Endothelial cell of umbilical vein (primary cell): ENCODE results near the gene THBS3. TPM values are rescaled to one million over a fixed set of nuclear protein-coding genes. Genes with fewer than 3 reads are reported as not detected.

Experiments used
- BruUV-seq: library from RNA; stranded (reverse); fragments of 400-500 nt; replicated peaks from 2 replicates; lab custom pipeline; 2021; lab: Mats Ljungman, UMichigan
- CTCF ChIA-PET: fragments of 300-600, 350-600 bp; sonication (Branson Sonifier 250); formaldehyde crosslinking; loops from one replicate; lab custom pipeline; 2021; ENCODE audit warnings: antibody characterized with exemption, inconsistent platforms; lab: Charles Lee
- POLR2A ChIA-PET: fragments of 300-600, 350-600 bp; sonication (Branson Sonifier 250); formaldehyde crosslinking; loops from one replicate; lab custom pipeline; 2021; ENCODE audit warnings: antibody characterized with exemption, inconsistent platforms; lab: Charles Lee
- DNase-seq: peaks from one replicate; pipeline ENCODE4 v3.0.0-alpha.2; 2011; ENCODE audit warnings: low read depth, low spot score
- FAIRE-seq: peaks from 2 replicates; lab custom pipeline; 2011; peaks lifted over from hg19 to GRCh38; lab: Jason Lieb, UNC
- H2AFZ ChIP-seq: 2 replicates; pipeline ENCODE4 v1.6.0; 2012; ENCODE audit warnings: low read depth, low read length, control low read depth, inconsistent platforms
- H3K27ac ChIP-seq: 2 replicates; pipeline ENCODE4 v1.5.1; 2011; ENCODE audit warnings: low read depth, mild to moderate bottlenecking, control low read depth, low read length, moderate library complexity; ENCODE audit not compliant: insufficient read depth
- H3K27me3 ChIP-seq, 2 experiments: 2 replicates each; pipeline versions ENCODE4 v1.6.0 to v1.6.1; 2011; ENCODE audit warnings: low read length in 2 of 2, mixed read lengths in 1 of 2; ENCODE audit not compliant: control insufficient read depth in 2 of 2, insufficient read depth in 2 of 2
- H3K36me3 ChIP-seq, 2 experiments: 2 replicates in 1 of 2; 3 replicates in 1 of 2; pipeline ENCODE4 v1.5.1; 2011; ENCODE audit warnings: low read length in 2 of 2, mild to moderate bottlenecking in 1 of 2, moderate library complexity in 1 of 2; ENCODE audit not compliant: control insufficient read depth in 2 of 2, insufficient read depth in 2 of 2; ENCODE audit errors: extremely low read depth in 1 of 2
- H3K4me1 ChIP-seq: 3 replicates; pipeline ENCODE4 v1.5.1; 2011; ENCODE audit warnings: mild to moderate bottlenecking, low read length; ENCODE audit not compliant: control insufficient read depth, insufficient read depth; ENCODE audit errors: extremely low read depth
- H3K4me2 ChIP-seq: 2 replicates; pipeline ENCODE4 v1.6.1; 2011; ENCODE audit warnings: low read length, control low read depth, mixed read lengths; ENCODE audit not compliant: insufficient read depth
- H3K4me3 ChIP-seq, 3 experiments: fragments of 200-600 bp in 1 of 3; sonication (generic), shearing (Covaris generic) in 1 of 3; replicated peaks in 1 of 3; 2 replicates each; pipeline ENCODE4 v1.5.1; 2011 to 2016; ENCODE audit warnings: control low read depth in 3 of 3, low read length in 3 of 3, mild to moderate bottlenecking in 2 of 3, inconsistent platforms in 1 of 3, low read depth in 1 of 3, moderate library complexity in 1 of 3; ENCODE audit not compliant: insufficient read depth in 1 of 3
- H3K79me2 ChIP-seq: 2 replicates; pipeline ENCODE4 v1.6.0; 2012; ENCODE audit warnings: low read length, inconsistent platforms; ENCODE audit not compliant: control insufficient read depth, insufficient read depth
- H3K9ac ChIP-seq: replicated peaks from 2 replicates; pipeline ENCODE3; 2011; ENCODE audit warnings: low read length, control low read depth; ENCODE audit not compliant: insufficient read depth; ENCODE audit errors: extremely low read depth
- H3K9me1 ChIP-seq: replicated peaks from 3 replicates; pipeline ENCODE4 v1.6.0; 2011; ENCODE audit warnings: mild to moderate bottlenecking, low read length; ENCODE audit not compliant: control insufficient read depth, insufficient read depth; ENCODE audit errors: extremely low read depth
- H3K9me3 ChIP-seq: replicated peaks from 2 replicates; pipeline ENCODE4 v1.5.1; 2012; ENCODE audit warnings: low read length, inconsistent platforms; ENCODE audit not compliant: control insufficient read depth, insufficient read depth
- H4K20me1 ChIP-seq: replicated peaks from 2 replicates; pipeline ENCODE3; 2011; ENCODE audit warnings: mild to moderate bottlenecking, low read length; ENCODE audit not compliant: control insufficient read depth, insufficient read depth; ENCODE audit errors: extremely low read depth
- EZH2 ChIP-seq: IDR thresholded peaks from 2 replicates; pipeline ENCODE4 v1.6.1; 2012; ENCODE audit warnings: borderline replicate concordance, low read depth, mild to moderate bottlenecking, moderate library complexity, low read length, inconsistent platforms; ENCODE audit not compliant: severe bottlenecking
- FOS ChIP-seq: IDR thresholded peaks from 2 replicates; pipeline ENCODE4 v1.6.1; 2011; ENCODE audit warnings: mild to moderate bottlenecking, low read length, moderate library complexity, borderline replicate concordance; ENCODE audit not compliant: insufficient read depth
- GATA2 ChIP-seq: IDR thresholded peaks from 2 replicates; pipeline ENCODE4 v1.7.0; 2011; ENCODE audit warnings: low read depth, mild to moderate bottlenecking, moderate library complexity, mixed read lengths, low read length; ENCODE audit not compliant: insufficient read length, insufficient read depth
- JUN ChIP-seq: IDR thresholded peaks from 2 replicates; pipeline ENCODE4 v1.6.1; 2011; ENCODE audit warnings: borderline replicate concordance, low read depth; ENCODE audit not compliant: insufficient read length, insufficient read depth
- MYC ChIP-seq: IDR thresholded peaks from one replicate; pipeline ENCODE4 v1.6.1; 2011; ENCODE audit warnings: mild to moderate bottlenecking, low read depth, low read length
- POLR2A ChIP-seq: IDR thresholded peaks from 2 replicates; pipeline ENCODE4 v1.6.1; 2012; ENCODE audit warnings: low read depth, mild to moderate bottlenecking, control low read depth, low read length
- POLR2AphosphoS5 ChIP-seq: IDR thresholded peaks from 2 replicates; pipeline ENCODE4 v1.6.1; 2012; ENCODE audit warnings: low read depth, mild to moderate bottlenecking, control low read depth, low read length, moderate library complexity; ENCODE audit not compliant: insufficient read depth
- dilution Hi-C: fragments of 300-500 bp; cut with MboI; formaldehyde crosslinking; loops from one replicate; pipeline ENCODE4 v1.15.0; 2019; ENCODE audit warnings: low sequenced_read_pairs; ENCODE audit not compliant: extremely low pct_ligation_motif_present
- intact Hi-C: fragments of 100-400 bp; cut with micrococcal nuclease; formaldehyde crosslinking; loops from one replicate; pipeline ENCODE4 v1.10.0; 2022
- polyA plus RNA-seq, 4 experiments: library from polyadenylated mRNA; depleted of rRNA in 3 of 4; stranded (reverse) in 3 of 4; unstranded in 1 of 4; fragments of >200 nt; gene quantifications; 2 replicates each; pipeline versions ENCODE4 v1.2.1 to v1.2.3, GENCODE V29; 2011 to 2012; ENCODE audit warnings: missing spikeins in 1 of 4
- total RNA-seq: library from RNA; stranded (reverse); gene quantifications from 2 replicates; pipeline ENCODE4 v1.2.3, GENCODE V29; 2021
- TF ChIP-seq, protein P1 (sequence below): IDR thresholded peaks from 2 replicates; pipeline ENCODE4 v1.6.1; 2011; ENCODE audit not compliant: insufficient read depth, insufficient read length
- TF ChIP-seq, protein P2 (sequence below), 2 donors: IDR thresholded peaks; 1 replicate in 1 of 2; 2 replicates in 1 of 2; pipeline ENCODE4 v1.5.1; 2011; ENCODE audit warnings: low read length in 2 of 2, mild to moderate bottlenecking in 2 of 2, moderate library complexity in 2 of 2, control low read depth in 1 of 2, inconsistent platforms in 1 of 2, low read depth in 1 of 2; ENCODE audit not compliant: insufficient read depth in 1 of 2; ENCODE audit errors: extremely low read depth in 1 of 2

Gene THBS3
- total and polyA plus RNA-seq, 2 donors (not counting 3 experiments of a cell fraction or from before 2014, with no cell fraction given) = 23.6 to 25.7 TPM

DNA sequence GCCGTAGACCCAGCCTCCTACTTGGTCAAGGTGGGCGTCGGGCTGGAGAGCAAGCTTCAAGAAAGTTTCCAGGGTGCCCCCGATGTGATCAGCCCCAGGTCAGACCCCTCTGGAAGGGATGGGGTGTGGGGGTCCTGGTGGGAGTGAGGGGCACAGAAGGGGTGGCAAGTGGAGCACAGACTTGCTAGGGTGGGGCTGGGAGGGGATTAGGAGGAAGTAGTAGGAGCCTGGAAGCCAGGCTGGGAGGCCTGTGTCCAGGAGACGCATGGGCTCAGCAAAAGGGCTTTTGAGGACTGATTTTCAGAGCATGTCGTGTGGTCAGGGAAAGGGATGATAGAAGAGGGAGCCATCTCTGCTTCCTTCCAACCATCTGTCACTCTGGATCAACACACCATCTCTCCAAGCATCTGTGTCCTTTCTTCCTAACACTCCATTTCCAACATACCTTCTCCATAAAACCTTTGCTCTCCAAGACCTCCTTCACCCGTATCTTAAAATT lies 25.6 kb downstream of the THBS3 start:
- intact Hi-C loops = no loop called here
- no peak for FAIRE-seq

DNA sequence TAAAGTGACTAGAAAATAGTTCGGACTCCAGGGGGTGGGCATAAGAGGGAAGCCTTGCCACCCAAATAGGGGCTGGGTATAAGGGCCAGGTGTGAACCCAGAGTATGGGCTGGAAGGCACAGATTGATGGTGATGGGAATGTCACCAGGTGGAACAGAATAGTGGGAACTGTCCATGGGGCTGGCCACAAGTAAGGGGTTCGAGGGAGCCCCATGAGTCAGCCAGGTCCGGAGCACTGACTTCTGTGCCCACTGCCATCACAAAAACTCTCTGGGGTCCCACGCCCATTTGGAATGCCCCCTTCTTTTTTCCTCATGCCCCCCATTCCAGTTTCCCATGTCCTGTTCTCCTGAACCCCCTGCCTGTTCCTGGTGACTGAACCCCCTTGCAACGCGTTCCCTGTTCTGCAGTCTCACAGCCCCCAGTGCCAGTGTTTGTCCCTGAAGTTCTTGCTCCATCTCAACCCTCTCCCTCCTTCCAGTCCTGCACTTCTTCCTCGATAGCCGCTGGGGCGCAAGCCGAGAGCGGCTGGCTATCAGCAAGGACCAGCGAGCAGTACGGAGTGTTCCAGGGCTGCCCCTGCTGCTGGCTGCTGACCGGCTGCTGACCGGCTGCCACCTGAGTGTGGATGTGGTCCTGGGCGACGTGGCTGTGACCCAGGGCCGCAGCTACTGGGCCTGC lies 26.2 kb downstream of the THBS3 start:
- dilution Hi-C loops (no loop called here), intact Hi-C loops (no loop called here)
- TF ChIP-seq POLR2A (no peak), MYC (no peak), FOS (no peak), JUN (no peak), POLR2AphosphoS5 (no peak), GATA2 (no peak), EZH2 (no peak)
- TF ChIP-seq, protein P1, sequence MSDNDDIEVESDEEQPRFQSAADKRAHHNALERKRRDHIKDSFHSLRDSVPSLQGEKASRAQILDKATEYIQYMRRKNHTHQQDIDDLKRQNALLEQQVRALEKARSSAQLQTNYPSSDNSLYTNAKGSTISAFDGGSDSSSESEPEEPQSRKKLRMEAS = no peak
- TF ChIP-seq, protein P2, sequence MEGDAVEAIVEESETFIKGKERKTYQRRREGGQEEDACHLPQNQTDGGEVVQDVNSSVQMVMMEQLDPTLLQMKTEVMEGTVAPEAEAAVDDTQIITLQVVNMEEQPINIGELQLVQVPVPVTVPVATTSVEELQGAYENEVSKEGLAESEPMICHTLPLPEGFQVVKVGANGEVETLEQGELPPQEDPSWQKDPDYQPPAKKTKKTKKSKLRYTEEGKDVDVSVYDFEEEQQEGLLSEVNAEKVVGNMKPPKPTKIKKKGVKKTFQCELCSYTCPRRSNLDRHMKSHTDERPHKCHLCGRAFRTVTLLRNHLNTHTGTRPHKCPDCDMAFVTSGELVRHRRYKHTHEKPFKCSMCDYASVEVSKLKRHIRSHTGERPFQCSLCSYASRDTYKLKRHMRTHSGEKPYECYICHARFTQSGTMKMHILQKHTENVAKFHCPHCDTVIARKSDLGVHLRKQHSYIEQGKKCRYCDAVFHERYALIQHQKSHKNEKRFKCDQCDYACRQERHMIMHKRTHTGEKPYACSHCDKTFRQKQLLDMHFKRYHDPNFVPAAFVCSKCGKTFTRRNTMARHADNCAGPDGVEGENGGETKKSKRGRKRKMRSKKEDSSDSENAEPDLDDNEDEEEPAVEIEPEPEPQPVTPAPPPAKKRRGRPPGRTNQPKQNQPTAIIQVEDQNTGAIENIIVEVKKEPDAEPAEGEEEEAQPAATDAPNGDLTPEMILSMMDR (IDR thresholded peaks at IDR 0.05; ENCODE audit: extremely low read depth in 1 of 2, insufficient read depth in 1 of 2, low read depth in 1 of 2, low read length in 2 of 2) = no peak
- Histone ChIP-seq H4K20me1 (no peaks in the 10 kb centered on the region), H3K27me3 (no peaks in the 10 kb centered on the region), H3K9me1 (no peaks in the 10 kb centered on the region), H3K4me1 (no peaks in the 10 kb centered on the region), H3K36me3 (peaks cover 4 to 26% of the 10 kb centered on the region in 2 experiments), H2AFZ (no peak overlapping the region), H3K27ac (no peak overlapping the region), H3K4me3 (no peak overlapping the region), H3K9ac (no peak overlapping the region), H3K4me2 (no peak overlapping the region), H3K9me3 (no peaks in the 10 kb centered on the region), H3K79me2 (no peaks in the 10 kb centered on the region)
- ChIA-PET POLR2A (interaction anchor here (0.7 kb wide), 1 partner anchor 10 kb away, joined by 3 read pairs; no protein-coding TSS in a partner anchor), CTCF (interaction anchor here (1.3 to 1.9 kb wide), 3 partner anchors 8 to 12 kb away, joined by 3 to 6 read pairs (median 4); partner anchors contain the start of gene KRTCAP2)
- no TSS peak for BruUV-seq
- FAIRE-seq = no peak
- no peak for DNase-seq

More for the DNA sequence above, 25.6 kb downstream of the THBS3 start:
- Histone ChIP-seq H4K20me1 (no peaks in the 10 kb centered on the region), H3K9me1 (no peaks in the 10 kb centered on the region), H3K9me3 (no peaks in the 10 kb centered on the region), H3K4me1 (no peaks in the 10 kb centered on the region), H3K27me3 (no peaks in the 10 kb centered on the region), H3K9ac (no peak overlapping the region), H3K27ac (no peak overlapping the region), H3K4me2 (no peak overlapping the region), H3K36me3 (peaks cover 0 to 23% of the 10 kb centered on the region in 2 experiments), H3K79me2 (no peaks in the 10 kb centered on the region), H3K4me3 (no peak overlapping the region), H2AFZ (no peak overlapping the region)
- CTCF ChIA-PET = interaction anchor here (1.9 kb wide), 2 partner anchors 9 to 11 kb away, joined by 4 to 6 read pairs; partner anchors contain the start of gene KRTCAP2
- no TSS peak for BruUV-seq
- DNase-seq = no peak
- dilution Hi-C loops = no loop called here
- TF ChIP-seq FOS (no peak), MYC (no peak), JUN (no peak), EZH2 (no peak)
- POLR2A ChIA-PET = interaction anchor here (0.7 kb wide), 1 partner anchor 10 kb away, joined by 3 read pairs; no protein-coding TSS in a partner anchor
